Measurements from ENCODE around the gene EGR1. TPM values are rescaled to one million over a fixed set of nuclear protein-coding genes. Genes with fewer than 3 reads are reported as not detected.

EGR1 gene
- total and polyA plus RNA-seq, 4 donors: 1.4 to 88.7 (median 13.1) TPM

- H3K9ac ChIP-seq (ENCODE audit: low read depth in 1 of 2, low read length in 2 of 2): peak overlapping the region; percentile 41 to 84
These were observed 1.0 kb downstream of the EGR1 start for GRCh38 chr5:138466125-138466899.

GRCh38 chr5:138466900-138467710, 1.8 kb downstream of the EGR1 start:
- Histone ChIP-seq H3K4me1 (ENCODE audit: control insufficient read depth in 4 of 4, insufficient read depth in 4 of 4, low read length in 3 of 4) (peaks cover 0 to 25% (median 12%) of the 10 kb centered on the region in 4 donors), H3K27me3 (ENCODE audit: control insufficient read depth in 4 of 4, insufficient read depth in 4 of 4, low read length in 3 of 4) (no peaks in the 10 kb centered on the region), H3K4me3 (ENCODE audit: low read depth in 1 of 3, low read length in 3 of 3) (peak overlapping the region; percentile 83 to 95 (median 92)), H3K27ac (ENCODE audit: low read depth in 1 of 2, low read length in 2 of 2) (peak overlapping the region in 1 of 2 donors; percentile 33), H3K9ac (ENCODE audit: low read depth in 1 of 2, low read length in 2 of 2) (peak overlapping the region; percentile 41 to 84), H3K9me3 (ENCODE audit: control insufficient read depth in 4 of 4, low read length in 3 of 4) (no peaks in the 10 kb centered on the region), H3K36me3 (ENCODE audit: control insufficient read depth in 4 of 4, insufficient read depth in 3 of 4, low read depth in 1 of 4, low read length in 3 of 4) (peaks cover 2 to 14% (median 13%) of the 10 kb centered on the region in 4 donors)
- TF ChIP-seq ATF3 (IDR thresholded peaks at IDR 0.05) (peak; percentile 18), HNF4A (conservative IDR thresholded peaks at IDR 0.05) (no peak), MAX (IDR thresholded peaks at IDR 0.05) (no peak), EGR1 (IDR thresholded peaks at IDR 0.05; ENCODE audit: low read depth in 2 of 2) (no peak)
- 92% methylated on average over 45 of the region's 45 CpGs for WGBS
- DNase-seq (ENCODE audit: low spot score): no peak

More at GRCh38 chr5:138466125-138466899, 1.0 kb downstream of the EGR1 start:
- peaks cover 2 to 14% (median 13%) of the 10 kb centered on the region in 4 donors for H3K36me3 ChIP-seq (ENCODE audit: control insufficient read depth in 4 of 4, insufficient read depth in 3 of 4, low read depth in 1 of 4, low read length in 3 of 4)
- WGBS: 14% methylated on average over 39 of the region's 39 CpGs
- no peaks in the 10 kb centered on the region for H3K9me3 ChIP-seq (ENCODE audit: control insufficient read depth in 4 of 4, low read length in 3 of 4)
- H3K4me3 ChIP-seq (ENCODE audit: low read depth in 1 of 3, low read length in 3 of 3): peak overlapping the region; percentile 83 to 95 (median 92)
- H3K27me3 ChIP-seq (ENCODE audit: control insufficient read depth in 4 of 4, insufficient read depth in 4 of 4, low read length in 3 of 4): no peaks in the 10 kb centered on the region
- peak overlapping the region; percentile 22 to 58 for H3K27ac ChIP-seq (ENCODE audit: low read depth in 1 of 2, low read length in 2 of 2)
- TF ChIP-seq NR2F2 (IDR thresholded peaks at IDR 0.05): no peak
- TF ChIP-seq YY1 (IDR thresholded peaks at IDR 0.05): peak; percentile 76
- TF ChIP-seq RXRA (IDR thresholded peaks at IDR 0.05): peak in 1 of 2 donors; percentile 45
- peak; percentile 50 for TF ChIP-seq TAF1 (conservative IDR thresholded peaks at IDR 0.05)
- peak in 1 of 2 donors; percentile 32 for TF ChIP-seq GABPA (IDR thresholded peaks at IDR 0.05 in 1 of 2, conservative IDR thresholded peaks at IDR 0.05 in 1 of 2)
- peak in 1 of 2 donors; percentile 27 for TF ChIP-seq HNF4A (conservative IDR thresholded peaks at IDR 0.05)
- peak in 1 of 2 donors; percentile 22 for TF ChIP-seq RAD21 (IDR thresholded peaks at IDR 0.05)
- no peak for TF ChIP-seq FOXA2 (IDR thresholded peaks at IDR 0.05)
- DNase-seq (ENCODE audit: low spot score): peak; percentile 55
- H3K4me1 ChIP-seq (ENCODE audit: control insufficient read depth in 4 of 4, insufficient read depth in 4 of 4, low read length in 3 of 4): peaks cover 0 to 25% (median 12%) of the 10 kb centered on the region in 4 donors

- H3K9me3 ChIP-seq (ENCODE audit: control insufficient read depth in 4 of 4, low read length in 3 of 4): no peaks in the 10 kb centered on the region
- H3K36me3 ChIP-seq (ENCODE audit: control insufficient read depth in 4 of 4, insufficient read depth in 3 of 4, low read depth in 1 of 4, low read length in 3 of 4): peaks cover 2 to 14% (median 13%) of the 10 kb centered on the region in 4 donors
- H3K27ac ChIP-seq (ENCODE audit: low read depth in 1 of 2, low read length in 2 of 2): peak overlapping the region in 1 of 2 donors; percentile 33
- DNase-seq (ENCODE audit: low spot score): no peak
- peaks cover 0 to 27% (median 12%) of the 10 kb centered on the region in 4 donors for H3K4me1 ChIP-seq (ENCODE audit: control insufficient read depth in 4 of 4, insufficient read depth in 4 of 4, low read length in 3 of 4)
- TF ChIP-seq TAF1 (conservative IDR thresholded peaks at IDR 0.05) (no peak), RXRA (IDR thresholded peaks at IDR 0.05) (no peak), REST (IDR thresholded peaks at IDR 0.05) (no peak)
- H3K27me3 ChIP-seq (ENCODE audit: control insufficient read depth in 4 of 4, insufficient read depth in 4 of 4, low read length in 3 of 4): no peaks in the 10 kb centered on the region
- WGBS: 92% methylated on average over 14 of the region's 14 CpGs
- peak overlapping the region; percentile 9 to 29 for H3K9ac ChIP-seq (ENCODE audit: low read depth in 1 of 2, low read length in 2 of 2)
- peak overlapping the region in 2 of 3 donors; percentile 92 to 95 for H3K4me3 ChIP-seq (ENCODE audit: low read depth in 1 of 3, low read length in 3 of 3)
These were observed 2.4 kb downstream of the EGR1 start for GRCh38 chr5:138467711-138468132.
